ENCODE results near the gene RGS1. TPM values are rescaled to one million over a fixed set of nuclear protein-coding genes. Genes with fewer than 3 reads are reported as not detected.
A peak's percentile ranks its signal among the peaks of the same experiment; 100 is the strongest.

The RGS1 gene
- total and polyA plus RNA-seq, 9 of the 15 experiments (the other 6 are each of a cell fraction or from before 2014, with no cell fraction given): not detected

DNA sequence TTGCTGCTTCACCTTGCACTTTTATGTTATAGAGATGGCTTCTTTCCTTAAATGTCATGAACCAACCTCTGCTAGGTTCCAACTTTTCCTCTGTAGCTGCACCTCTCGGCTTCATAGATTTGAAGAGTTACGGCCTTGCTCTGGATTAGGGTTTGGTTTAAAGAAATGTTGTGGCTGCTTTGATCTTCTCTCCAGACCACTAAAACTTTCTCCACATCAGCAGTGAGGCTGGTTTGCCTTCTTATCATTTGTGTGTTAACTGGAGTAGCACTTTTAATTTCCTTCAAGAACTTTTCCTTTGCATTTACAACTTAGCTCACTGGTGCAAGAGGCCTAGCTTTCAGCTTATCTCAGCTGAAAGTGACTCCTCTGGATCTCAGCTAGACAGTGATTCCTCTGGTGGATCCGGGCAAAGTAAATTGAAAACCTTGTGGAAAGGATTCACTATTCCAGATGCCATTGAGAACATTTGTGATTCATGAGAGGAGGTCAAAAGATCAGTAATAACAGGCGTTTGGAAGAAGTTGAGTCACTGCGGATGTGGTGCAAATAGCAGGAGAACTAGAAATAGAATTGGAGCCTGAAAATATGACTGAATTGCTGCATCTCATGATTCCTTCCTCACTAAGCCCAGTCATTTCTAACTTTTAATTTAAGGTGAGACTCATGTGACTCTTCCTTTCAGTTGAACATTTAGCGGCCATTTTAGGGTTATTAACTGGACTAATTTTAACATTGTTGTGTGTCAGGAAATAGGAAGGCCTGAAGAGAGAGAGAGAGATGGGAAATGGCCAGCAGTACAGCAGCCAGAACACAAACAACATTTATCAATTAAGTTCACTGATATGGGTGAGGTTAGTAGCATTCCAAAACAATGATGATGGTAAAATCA is 16.2 kb upstream of the RGS1 start:
- no peaks in the 10 kb centered on the region for H3K4me1 ChIP-seq (replicated peaks in 1 of 2; ENCODE audit: control insufficient read depth in 2 of 2, insufficient read depth in 2 of 2, low read length in 2 of 2)
- H3K27ac ChIP-seq (ENCODE audit: extremely low read depth, low read depth, low read length): no peak overlapping the region
- WGBS (ENCODE audit: insufficient coverage, low coverage, missing lambda C conversion rate): under 1% methylated on average over 6 of the region's 6 CpGs
- intact Hi-C loops (cut with micrococcal nuclease) (no loop called here), in situ Hi-C loops (cut with MboI) (no loop called here)
- FAIRE-seq (no peak), DNase-seq (ENCODE audit: extremely low read depth in 1 of 4, low spot score in 3 of 4) (no peak), ATAC-seq (no peak)
- TF ChIP-seq ZNF239 (CRISPR knock-in tag; IDR thresholded peaks at IDR 0.05): no peak
- TF ChIP-seq, protein P1, sequence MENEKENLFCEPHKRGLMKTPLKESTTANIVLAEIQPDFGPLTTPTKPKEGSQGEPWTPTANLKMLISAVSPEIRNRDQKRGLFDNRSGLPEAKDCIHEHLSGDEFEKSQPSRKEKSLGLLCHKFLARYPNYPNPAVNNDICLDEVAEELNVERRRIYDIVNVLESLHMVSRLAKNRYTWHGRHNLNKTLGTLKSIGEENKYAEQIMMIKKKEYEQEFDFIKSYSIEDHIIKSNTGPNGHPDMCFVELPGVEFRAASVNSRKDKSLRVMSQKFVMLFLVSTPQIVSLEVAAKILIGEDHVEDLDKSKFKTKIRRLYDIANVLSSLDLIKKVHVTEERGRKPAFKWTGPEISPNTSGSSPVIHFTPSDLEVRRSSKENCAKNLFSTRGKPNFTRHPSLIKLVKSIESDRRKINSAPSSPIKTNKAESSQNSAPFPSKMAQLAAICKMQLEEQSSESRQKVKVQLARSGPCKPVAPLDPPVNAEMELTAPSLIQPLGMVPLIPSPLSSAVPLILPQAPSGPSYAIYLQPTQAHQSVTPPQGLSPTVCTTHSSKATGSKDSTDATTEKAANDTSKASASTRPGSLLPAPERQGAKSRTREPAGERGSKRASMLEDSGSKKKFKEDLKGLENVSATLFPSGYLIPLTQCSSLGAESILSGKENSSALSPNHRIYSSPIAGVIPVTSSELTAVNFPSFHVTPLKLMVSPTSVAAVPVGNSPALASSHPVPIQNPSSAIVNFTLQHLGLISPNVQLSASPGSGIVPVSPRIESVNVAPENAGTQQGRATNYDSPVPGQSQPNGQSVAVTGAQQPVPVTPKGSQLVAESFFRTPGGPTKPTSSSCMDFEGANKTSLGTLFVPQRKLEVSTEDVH (IDR thresholded peaks at IDR 0.05; ENCODE audit: low read depth, partially characterized antibody): no peak
- TF ChIP-seq ZNF584 (CRISPR knock-in tag; IDR thresholded peaks at IDR 0.05; ENCODE audit: low read depth): no peak
- no peak for TF ChIP-seq RBM39 (optimal IDR thresholded peaks at IDR 0.05; ENCODE audit: low read depth, low read length)
- TF ChIP-seq, protein P2, sequence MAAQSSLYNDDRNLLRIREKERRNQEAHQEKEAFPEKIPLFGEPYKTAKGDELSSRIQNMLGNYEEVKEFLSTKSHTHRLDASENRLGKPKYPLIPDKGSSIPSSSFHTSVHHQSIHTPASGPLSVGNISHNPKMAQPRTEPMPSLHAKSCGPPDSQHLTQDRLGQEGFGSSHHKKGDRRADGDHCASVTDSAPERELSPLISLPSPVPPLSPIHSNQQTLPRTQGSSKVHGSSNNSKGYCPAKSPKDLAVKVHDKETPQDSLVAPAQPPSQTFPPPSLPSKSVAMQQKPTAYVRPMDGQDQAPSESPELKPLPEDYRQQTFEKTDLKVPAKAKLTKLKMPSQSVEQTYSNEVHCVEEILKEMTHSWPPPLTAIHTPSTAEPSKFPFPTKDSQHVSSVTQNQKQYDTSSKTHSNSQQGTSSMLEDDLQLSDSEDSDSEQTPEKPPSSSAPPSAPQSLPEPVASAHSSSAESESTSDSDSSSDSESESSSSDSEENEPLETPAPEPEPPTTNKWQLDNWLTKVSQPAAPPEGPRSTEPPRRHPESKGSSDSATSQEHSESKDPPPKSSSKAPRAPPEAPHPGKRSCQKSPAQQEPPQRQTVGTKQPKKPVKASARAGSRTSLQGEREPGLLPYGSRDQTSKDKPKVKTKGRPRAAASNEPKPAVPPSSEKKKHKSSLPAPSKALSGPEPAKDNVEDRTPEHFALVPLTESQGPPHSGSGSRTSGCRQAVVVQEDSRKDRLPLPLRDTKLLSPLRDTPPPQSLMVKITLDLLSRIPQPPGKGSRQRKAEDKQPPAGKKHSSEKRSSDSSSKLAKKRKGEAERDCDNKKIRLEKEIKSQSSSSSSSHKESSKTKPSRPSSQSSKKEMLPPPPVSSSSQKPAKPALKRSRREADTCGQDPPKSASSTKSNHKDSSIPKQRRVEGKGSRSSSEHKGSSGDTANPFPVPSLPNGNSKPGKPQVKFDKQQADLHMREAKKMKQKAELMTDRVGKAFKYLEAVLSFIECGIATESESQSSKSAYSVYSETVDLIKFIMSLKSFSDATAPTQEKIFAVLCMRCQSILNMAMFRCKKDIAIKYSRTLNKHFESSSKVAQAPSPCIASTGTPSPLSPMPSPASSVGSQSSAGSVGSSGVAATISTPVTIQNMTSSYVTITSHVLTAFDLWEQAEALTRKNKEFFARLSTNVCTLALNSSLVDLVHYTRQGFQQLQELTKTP (IDR thresholded peaks at IDR 0.05; ENCODE audit: low read depth in 1 of 2, partially characterized antibody in 2 of 2): no peak
- TF ChIP-seq YY1 (IDR thresholded peaks at IDR 0.05; ENCODE audit: borderline replicate concordance in 1 of 3, control insufficient read depth in 1 of 3, extremely low read depth in 1 of 3, insufficient read depth in 3 of 3, insufficient read length in 1 of 3, insufficient replicate concordance in 2 of 3, low read depth in 1 of 3, low read length in 2 of 3): peak in 1 of 3 experiments; percentile 51
- no peak for TF ChIP-seq TFAM (CRISPR knock-in tag; conservative IDR thresholded peaks at IDR 0.05)
- TF ChIP-seq, protein P3, sequence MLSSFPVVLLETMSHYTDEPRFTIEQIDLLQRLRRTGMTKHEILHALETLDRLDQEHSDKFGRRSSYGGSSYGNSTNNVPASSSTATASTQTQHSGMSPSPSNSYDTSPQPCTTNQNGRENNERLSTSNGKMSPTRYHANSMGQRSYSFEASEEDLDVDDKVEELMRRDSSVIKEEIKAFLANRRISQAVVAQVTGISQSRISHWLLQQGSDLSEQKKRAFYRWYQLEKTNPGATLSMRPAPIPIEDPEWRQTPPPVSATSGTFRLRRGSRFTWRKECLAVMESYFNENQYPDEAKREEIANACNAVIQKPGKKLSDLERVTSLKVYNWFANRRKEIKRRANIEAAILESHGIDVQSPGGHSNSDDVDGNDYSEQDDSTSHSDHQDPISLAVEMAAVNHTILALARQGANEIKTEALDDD (IDR thresholded peaks at IDR 0.05): no peak
- no peak overlapping the region for H3K4me2 ChIP-seq (ENCODE audit: insufficient read depth, low read length)
- H3K4me3 ChIP-seq: no peak overlapping the region
- no peak overlapping the region for H2AFZ ChIP-seq (ENCODE audit: low read depth, low read length)
- H3K9me3 ChIP-seq (replicated peaks; ENCODE audit: control insufficient read depth, insufficient read depth, low read depth, low read length): no peaks in the 10 kb centered on the region; the same call in none of the 2 replicates
- H3K79me2 ChIP-seq (ENCODE audit: control insufficient read depth, insufficient read depth, low read length): no peaks in the 10 kb centered on the region
- ChIA-PET CTCF (ENCODE audit: low intra/inter-chr PET ratio) (no interaction called here), POLR2A (no interaction called here)
- BruUV-seq (replicated peaks): no TSS peak
- no peaks in the 10 kb centered on the region for H3K36me3 ChIP-seq (ENCODE audit: control insufficient read depth, insufficient read depth, low read length)
- no peaks in the 10 kb centered on the region for H3K27me3 ChIP-seq (ENCODE audit: control insufficient read depth in 2 of 2, insufficient read depth in 2 of 2, low read length in 2 of 2)
- H3K9ac ChIP-seq (ENCODE audit: insufficient read depth in 1 of 2, low read depth in 2 of 2, low read length in 2 of 2): no peak overlapping the region
- H3K9me1 ChIP-seq (ENCODE audit: control insufficient read depth, insufficient read depth, low read length): no peaks in the 10 kb centered on the region
- no peaks in the 10 kb centered on the region for H4K20me1 ChIP-seq (replicated peaks; ENCODE audit: control insufficient read depth, insufficient read depth, low read length)

All from K562 (cell line).